Measurements from ENCODE around the gene GLRA2. TPM values are rescaled to one million over a fixed set of nuclear protein-coding genes. Genes with fewer than 3 reads are reported as not detected.

Gene GLRA2
- total and polyA plus RNA-seq, 4 donors: not detected

DNA sequence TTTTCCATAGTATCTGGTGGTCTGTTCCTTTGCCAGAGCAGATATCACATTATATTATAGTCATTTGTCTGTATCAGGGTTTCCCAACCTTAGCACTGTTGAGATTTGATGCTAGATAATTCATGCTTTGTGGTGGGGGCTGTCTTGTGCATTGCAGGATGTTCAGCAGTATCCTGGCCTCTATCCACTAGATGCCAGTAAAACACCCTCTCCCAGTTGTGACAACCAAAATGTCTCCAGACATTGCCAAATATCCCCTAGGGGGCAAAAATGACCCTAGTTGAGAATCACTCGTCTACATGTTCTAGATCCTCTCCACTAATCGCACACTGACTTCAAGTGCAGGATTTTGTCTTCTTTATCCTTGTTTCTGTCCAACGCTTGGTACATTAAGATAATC is 182.8 kb downstream of the GLRA2 start:
- H3K9ac ChIP-seq (ENCODE audit: low read depth in 1 of 2, low read length in 2 of 2): no peak overlapping the region
- H3K4me3 ChIP-seq (ENCODE audit: low read depth in 1 of 3, low read length in 3 of 3): no peak overlapping the region
- no peak overlapping the region for H3K27ac ChIP-seq (ENCODE audit: low read depth in 1 of 2, low read length in 2 of 2)
- peaks cover 0 to 2% (median 0%) of the 10 kb centered on the region in 4 donors for H3K27me3 ChIP-seq (ENCODE audit: control insufficient read depth in 4 of 4, insufficient read depth in 4 of 4, low read length in 3 of 4)
- no peaks in the 10 kb centered on the region for H3K4me1 ChIP-seq (ENCODE audit: control insufficient read depth in 4 of 4, insufficient read depth in 4 of 4, low read length in 3 of 4)
- H3K9me3 ChIP-seq (ENCODE audit: control insufficient read depth in 4 of 4, low read length in 3 of 4): no peaks in the 10 kb centered on the region
- DNase-seq (ENCODE audit: low spot score): no peak
- 79% methylated on average over 3 of the region's 3 CpGs for WGBS
- TF ChIP-seq, protein P1, sequence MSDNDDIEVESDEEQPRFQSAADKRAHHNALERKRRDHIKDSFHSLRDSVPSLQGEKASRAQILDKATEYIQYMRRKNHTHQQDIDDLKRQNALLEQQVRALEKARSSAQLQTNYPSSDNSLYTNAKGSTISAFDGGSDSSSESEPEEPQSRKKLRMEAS (IDR thresholded peaks at IDR 0.05): no peak
- TF ChIP-seq EGR1 (IDR thresholded peaks at IDR 0.05; ENCODE audit: low read depth in 2 of 2): no peak
- TF ChIP-seq SP1 (IDR thresholded peaks at IDR 0.05): no peak
- TF ChIP-seq, protein P2, sequence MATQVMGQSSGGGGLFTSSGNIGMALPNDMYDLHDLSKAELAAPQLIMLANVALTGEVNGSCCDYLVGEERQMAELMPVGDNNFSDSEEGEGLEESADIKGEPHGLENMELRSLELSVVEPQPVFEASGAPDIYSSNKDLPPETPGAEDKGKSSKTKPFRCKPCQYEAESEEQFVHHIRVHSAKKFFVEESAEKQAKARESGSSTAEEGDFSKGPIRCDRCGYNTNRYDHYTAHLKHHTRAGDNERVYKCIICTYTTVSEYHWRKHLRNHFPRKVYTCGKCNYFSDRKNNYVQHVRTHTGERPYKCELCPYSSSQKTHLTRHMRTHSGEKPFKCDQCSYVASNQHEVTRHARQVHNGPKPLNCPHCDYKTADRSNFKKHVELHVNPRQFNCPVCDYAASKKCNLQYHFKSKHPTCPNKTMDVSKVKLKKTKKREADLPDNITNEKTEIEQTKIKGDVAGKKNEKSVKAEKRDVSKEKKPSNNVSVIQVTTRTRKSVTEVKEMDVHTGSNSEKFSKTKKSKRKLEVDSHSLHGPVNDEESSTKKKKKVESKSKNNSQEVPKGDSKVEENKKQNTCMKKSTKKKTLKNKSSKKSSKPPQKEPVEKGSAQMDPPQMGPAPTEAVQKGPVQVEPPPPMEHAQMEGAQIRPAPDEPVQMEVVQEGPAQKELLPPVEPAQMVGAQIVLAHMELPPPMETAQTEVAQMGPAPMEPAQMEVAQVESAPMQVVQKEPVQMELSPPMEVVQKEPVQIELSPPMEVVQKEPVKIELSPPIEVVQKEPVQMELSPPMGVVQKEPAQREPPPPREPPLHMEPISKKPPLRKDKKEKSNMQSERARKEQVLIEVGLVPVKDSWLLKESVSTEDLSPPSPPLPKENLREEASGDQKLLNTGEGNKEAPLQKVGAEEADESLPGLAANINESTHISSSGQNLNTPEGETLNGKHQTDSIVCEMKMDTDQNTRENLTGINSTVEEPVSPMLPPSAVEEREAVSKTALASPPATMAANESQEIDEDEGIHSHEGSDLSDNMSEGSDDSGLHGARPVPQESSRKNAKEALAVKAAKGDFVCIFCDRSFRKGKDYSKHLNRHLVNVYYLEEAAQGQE (IDR thresholded peaks at IDR 0.05): no peak
- no peak for TF ChIP-seq HNF4A (conservative IDR thresholded peaks at IDR 0.05)
- TF ChIP-seq RAD21 (IDR thresholded peaks at IDR 0.05): no peak
- TF ChIP-seq HNF4G (IDR thresholded peaks at IDR 0.05): no peak
- no peak for TF ChIP-seq FOXA1 (IDR thresholded peaks at IDR 0.05)
- no peak for TF ChIP-seq YY1 (IDR thresholded peaks at IDR 0.05)
- TF ChIP-seq GABPA (IDR thresholded peaks at IDR 0.05 in 1 of 2, conservative IDR thresholded peaks at IDR 0.05 in 1 of 2): no peak
- no peak for TF ChIP-seq RXRA (IDR thresholded peaks at IDR 0.05)
- TF ChIP-seq FOXA2 (IDR thresholded peaks at IDR 0.05): no peak
- TF ChIP-seq NR2F2 (IDR thresholded peaks at IDR 0.05): no peak
- TF ChIP-seq TAF1 (conservative IDR thresholded peaks at IDR 0.05): no peak
- no peak for TF ChIP-seq JUND (IDR thresholded peaks at IDR 0.05)
- TF ChIP-seq, protein P3, sequence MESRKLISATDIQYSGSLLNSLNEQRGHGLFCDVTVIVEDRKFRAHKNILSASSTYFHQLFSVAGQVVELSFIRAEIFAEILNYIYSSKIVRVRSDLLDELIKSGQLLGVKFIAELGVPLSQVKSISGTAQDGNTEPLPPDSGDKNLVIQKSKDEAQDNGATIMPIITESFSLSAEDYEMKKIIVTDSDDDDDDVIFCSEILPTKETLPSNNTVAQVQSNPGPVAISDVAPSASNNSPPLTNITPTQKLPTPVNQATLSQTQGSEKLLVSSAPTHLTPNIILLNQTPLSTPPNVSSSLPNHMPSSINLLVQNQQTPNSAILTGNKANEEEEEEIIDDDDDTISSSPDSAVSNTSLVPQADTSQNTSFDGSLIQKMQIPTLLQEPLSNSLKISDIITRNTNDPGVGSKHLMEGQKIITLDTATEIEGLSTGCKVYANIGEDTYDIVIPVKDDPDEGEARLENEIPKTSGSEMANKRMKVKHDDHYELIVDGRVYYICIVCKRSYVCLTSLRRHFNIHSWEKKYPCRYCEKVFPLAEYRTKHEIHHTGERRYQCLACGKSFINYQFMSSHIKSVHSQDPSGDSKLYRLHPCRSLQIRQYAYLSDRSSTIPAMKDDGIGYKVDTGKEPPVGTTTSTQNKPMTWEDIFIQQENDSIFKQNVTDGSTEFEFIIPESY (IDR thresholded peaks at IDR 0.05): no peak
- TF ChIP-seq, protein P4, sequence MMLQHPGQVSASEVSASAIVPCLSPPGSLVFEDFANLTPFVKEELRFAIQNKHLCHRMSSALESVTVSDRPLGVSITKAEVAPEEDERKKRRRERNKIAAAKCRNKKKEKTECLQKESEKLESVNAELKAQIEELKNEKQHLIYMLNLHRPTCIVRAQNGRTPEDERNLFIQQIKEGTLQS (IDR thresholded peaks at IDR 0.05): no peak
- TF ChIP-seq, protein P5, sequence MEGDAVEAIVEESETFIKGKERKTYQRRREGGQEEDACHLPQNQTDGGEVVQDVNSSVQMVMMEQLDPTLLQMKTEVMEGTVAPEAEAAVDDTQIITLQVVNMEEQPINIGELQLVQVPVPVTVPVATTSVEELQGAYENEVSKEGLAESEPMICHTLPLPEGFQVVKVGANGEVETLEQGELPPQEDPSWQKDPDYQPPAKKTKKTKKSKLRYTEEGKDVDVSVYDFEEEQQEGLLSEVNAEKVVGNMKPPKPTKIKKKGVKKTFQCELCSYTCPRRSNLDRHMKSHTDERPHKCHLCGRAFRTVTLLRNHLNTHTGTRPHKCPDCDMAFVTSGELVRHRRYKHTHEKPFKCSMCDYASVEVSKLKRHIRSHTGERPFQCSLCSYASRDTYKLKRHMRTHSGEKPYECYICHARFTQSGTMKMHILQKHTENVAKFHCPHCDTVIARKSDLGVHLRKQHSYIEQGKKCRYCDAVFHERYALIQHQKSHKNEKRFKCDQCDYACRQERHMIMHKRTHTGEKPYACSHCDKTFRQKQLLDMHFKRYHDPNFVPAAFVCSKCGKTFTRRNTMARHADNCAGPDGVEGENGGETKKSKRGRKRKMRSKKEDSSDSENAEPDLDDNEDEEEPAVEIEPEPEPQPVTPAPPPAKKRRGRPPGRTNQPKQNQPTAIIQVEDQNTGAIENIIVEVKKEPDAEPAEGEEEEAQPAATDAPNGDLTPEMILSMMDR (IDR thresholded peaks at IDR 0.05; ENCODE audit: low read depth, low read length, missing input control): no peak
- H3K36me3 ChIP-seq (ENCODE audit: control insufficient read depth in 4 of 4, insufficient read depth in 3 of 4, low read depth in 1 of 4, low read length in 3 of 4): no peaks in the 10 kb centered on the region
